GM23338 (cell line): ENCODE results near the gene GFER. TPM values are rescaled to one million over a fixed set of nuclear protein-coding genes. Genes with fewer than 3 reads are reported as not detected.

Experiments
- ATAC-seq: fragments of 200-7000 bp; cut with Tn5 transposase; 3 replicates; pipeline ENCODE4 v1.9.1; 2020
- DNase-seq: peaks from one replicate; pipeline ENCODE4 v3.0.0-alpha.2; 2015; ENCODE audit warnings: low spot score
- H2AFZ ChIP-seq: fragments of 200-600 bp; sonication (generic); 2 replicates; pipeline ENCODE4 v1.8.0; 2016; ENCODE audit warnings: antibody characterized with exemption, mild to moderate bottlenecking, moderate library complexity
- H3F3A ChIP-seq: fragments of 200-600 bp; sonication (generic); replicated peaks from 2 replicates; pipeline ENCODE4 v1.8.0; 2017; ENCODE audit warnings: antibody characterized with exemption, mixed run types, low read depth
- H3K27ac ChIP-seq: fragments of 200-600 bp; sonication (generic); 2 replicates; pipeline ENCODE4 v1.6.1; 2016; ENCODE audit warnings: low read depth
- H3K27me3 ChIP-seq: fragments of 200-600 bp; sonication (generic); 2 replicates; pipeline ENCODE4 v1.8.0; 2016; ENCODE audit warnings: mild to moderate bottlenecking, mixed run types, moderate library complexity; ENCODE audit not compliant: insufficient read depth
- H3K36me3 ChIP-seq: fragments of 200-600 bp; sonication (generic); 2 replicates; pipeline ENCODE4 v1.8.0; 2016; ENCODE audit warnings: mild to moderate bottlenecking; ENCODE audit not compliant: insufficient read depth
- H3K4me1 ChIP-seq: fragments of 200-600 bp; sonication (generic); 2 replicates; pipeline ENCODE4 v1.8.0; 2016; ENCODE audit warnings: mild to moderate bottlenecking, moderate library complexity; ENCODE audit not compliant: insufficient read depth
- H3K4me2 ChIP-seq: fragments of 200-600 bp; sonication (generic); 2 replicates; pipeline ENCODE4 v1.7.1; 2017; ENCODE audit warnings: mixed run types
- H3K4me3 ChIP-seq: fragments of 200-600 bp; sonication (generic); 2 replicates; pipeline ENCODE4 v1.6.1; 2016; ENCODE audit warnings: mixed run types
- H3K79me2 ChIP-seq: fragments of 200-600 bp; sonication (generic); replicated peaks from 2 replicates; pipeline ENCODE4 v1.8.0; 2017; ENCODE audit warnings: mild to moderate bottlenecking; ENCODE audit not compliant: insufficient read depth
- H3K9me2 ChIP-seq: fragments of 200-600 bp; sonication (generic); 2 replicates; pipeline ENCODE4 v1.8.0; 2017; ENCODE audit not compliant: insufficient read depth
- H4K20me1 ChIP-seq: fragments of 200-600 bp; sonication (generic); replicated peaks from 2 replicates; pipeline ENCODE4 v1.8.0; 2017; ENCODE audit warnings: mild to moderate bottlenecking; ENCODE audit not compliant: insufficient read depth
- H3K27ac Mint-ChIP-seq: 2 replicates; pipeline ENCODE4 v1.8.0; 2020; ENCODE audit warnings: inconsistent platforms, mild to moderate bottlenecking, moderate library complexity, mixed read lengths
- H3K27me3 Mint-ChIP-seq: 3 replicates; pipeline ENCODE4 v1.8.0; 2022; ENCODE audit warnings: low read depth, mild to moderate bottlenecking, moderate library complexity, mixed read lengths, inconsistent platforms; ENCODE audit not compliant: insufficient read depth, poor library complexity
- H3K36me3 Mint-ChIP-seq: 3 replicates; pipeline ENCODE4 v1.8.0; 2021; ENCODE audit warnings: low read depth, mild to moderate bottlenecking, inconsistent platforms, moderate library complexity, mixed read lengths
- H3K4me1 Mint-ChIP-seq: 3 replicates; pipeline ENCODE4 v1.8.0; 2020; ENCODE audit warnings: mild to moderate bottlenecking, inconsistent platforms, mixed read lengths
- H3K4me3 Mint-ChIP-seq: 3 replicates; pipeline ENCODE4 v1.8.0; 2021; ENCODE audit warnings: moderate library complexity, mild to moderate bottlenecking, inconsistent platforms, mixed read lengths
- H3K9me3 Mint-ChIP-seq: 3 replicates; pipeline ENCODE4 v1.8.0; 2020; ENCODE audit warnings: moderate library complexity, mild to moderate bottlenecking, inconsistent platforms, mixed read lengths
- CREB1 ChIP-seq: fragments of 250-450 bp; sonication (Bioruptor Pico); IDR thresholded peaks from 2 replicates; pipeline ENCODE4 v1.5.0; 2020; ENCODE audit warnings: low read depth, mild to moderate bottlenecking, moderate library complexity
- CTCF ChIP-seq, 2 experiments: fragments of 200-600 bp in 1 of 2; sonication (generic) in 1 of 2; conservative IDR thresholded peaks; 2 replicates each; pipeline versions ENCODE4 v1.5.1 to v1.6.1; 2016 to 2017; ENCODE audit warnings: antibody characterized with exemption in 2 of 2, low read depth in 2 of 2, mild to moderate bottlenecking in 2 of 2, moderate library complexity in 1 of 2
- ETS1 ChIP-seq: IDR thresholded peaks from 2 replicates; pipeline ENCODE4 v1.6.1; 2016; ENCODE audit warnings: antibody characterized with exemption
- EZH2 ChIP-seq: fragments of 200-600 bp; sonication (generic); IDR thresholded peaks from one replicate; pipeline ENCODE4 v1.8.0; 2017; ENCODE audit warnings: antibody characterized with exemption, mild to moderate bottlenecking, low read depth; ENCODE audit not compliant: unreplicated experiment
- JUNB ChIP-seq: IDR thresholded peaks from one replicate; pipeline ENCODE4 v1.6.1; 2016; ENCODE audit warnings: antibody characterized with exemption; ENCODE audit not compliant: unreplicated experiment
- REST ChIP-seq: IDR thresholded peaks from one replicate; pipeline ENCODE4 v1.6.1; 2018; ENCODE audit warnings: antibody characterized with exemption; ENCODE audit not compliant: unreplicated experiment
- ZNF114 ChIP-seq: fragments of 250-450 bp; sonication (Bioruptor Pico); IDR thresholded peaks from 2 replicates; pipeline ENCODE4 v1.5.0; 2020; ENCODE audit warnings: mild to moderate bottlenecking, moderate library complexity
- ZNF331 ChIP-seq: fragments of 250-450 bp; sonication (Bioruptor Pico); IDR thresholded peaks from 2 replicates; pipeline ENCODE4 v1.5.0; 2020; ENCODE audit warnings: low read depth, mild to moderate bottlenecking, moderate library complexity
- polyA plus RNA-seq: library from polyadenylated mRNA; unstranded; fragments of >200 nt; fragmentation: Nextera tagmentation; extraction: Ambion mirVana; gene quantifications from 2 replicates; pipeline ENCODE4 v1.2.1, GENCODE V29; 2016
- total RNA-seq: library from RNA; depleted of rRNA; stranded (reverse); fragments of >200 nt; shearing (Covaris generic); gene quantifications from 2 replicates; pipeline ENCODE4 v1.2.3, GENCODE V29; 2014

GFER gene
- total and polyA plus RNA-seq, 2 experiments from 2014 or later: 40.1 to 64.5 TPM

- no peak for TF ChIP-seq REST
Observed at GRCh38 chr16:1981398-1981836, 2.6 kb upstream of the GFER start, which contains the start of gene NOXO1 (continued).

- Histone ChIP-seq H3K4me3 (no peak overlapping the region), H3K4me2 (no peak overlapping the region), H3K79me2 (peaks cover 4% of the 10 kb centered on the region; the same call in 1 of the 2 replicates), H3K27me3 (peaks cover 36% of the 10 kb centered on the region), H3K27ac (no peak overlapping the region), H2AFZ (no peak overlapping the region), H3F3A (peaks cover 34% of the 10 kb centered on the region), H4K20me1 (no peaks in the 10 kb centered on the region; the same call in none of the 2 replicates), H3K36me3 (no peaks in the 10 kb centered on the region), H3K9me2 (no peaks in the 10 kb centered on the region), H3K4me1 (peaks cover 21% of the 10 kb centered on the region)
- no peak overlapping the region for H3K27ac Mint-ChIP-seq
- ATAC-seq: no peak
- H3K4me3 Mint-ChIP-seq: no peak overlapping the region; the same call in 2 of the 3 replicates
- H3K4me1 Mint-ChIP-seq: peaks cover 23% of the 10 kb centered on the region
- H3K27me3 Mint-ChIP-seq: peaks cover 54% of the 10 kb centered on the region
- H3K36me3 Mint-ChIP-seq: peaks cover 17% of the 10 kb centered on the region
- DNase-seq: no peak
- no peaks in the 10 kb centered on the region for H3K9me3 Mint-ChIP-seq
- TF ChIP-seq REST: no peak
- no peak for TF ChIP-seq ZNF114 (CRISPR knock-in tag)
- TF ChIP-seq CTCF (conservative IDR thresholded peaks at IDR 0.05; ENCODE audit: low read depth in 2 of 2): no peak
- no peak for TF ChIP-seq CREB1 (CRISPR knock-in tag)
- TF ChIP-seq JUNB: no peak
- TF ChIP-seq ETS1: no peak
- no peak for TF ChIP-seq EZH2
- TF ChIP-seq ZNF331: no peak
Observed at GRCh38 chr16:1982013-1982433, 2.0 kb upstream of the GFER start.
